ENCODE measurements around the gene EHF. TPM values are rescaled to one million over a fixed set of nuclear protein-coding genes. Genes with fewer than 3 reads are reported as not detected.

The EHF gene
- total and polyA plus RNA-seq, 9 of the 15 experiments (the other 6 are each of a cell fraction or from before 2014, with no cell fraction given): 0.04 to 0.54 (median 0.37) TPM

DNA sequence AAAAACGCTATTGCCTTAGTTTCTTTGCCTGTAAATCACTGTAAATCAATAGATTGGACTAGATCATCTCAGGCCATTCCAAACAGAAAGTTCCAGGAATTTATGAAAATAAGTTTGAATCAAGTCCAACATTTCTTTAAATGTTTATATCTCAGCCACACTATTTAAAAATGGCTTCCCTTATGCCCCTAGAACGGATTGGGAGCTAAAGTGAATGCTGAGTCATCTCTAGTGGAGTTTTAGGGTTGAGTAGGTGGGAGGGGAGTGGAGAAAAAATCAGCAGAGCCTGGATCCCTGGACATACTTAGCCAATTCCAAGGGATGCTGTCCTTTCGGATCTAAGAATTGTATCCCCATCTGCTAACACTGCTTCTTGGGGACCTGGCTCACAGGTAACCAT is 48.6 kb downstream of the EHF start (continued):
- TF ChIP-seq, protein P1, sequence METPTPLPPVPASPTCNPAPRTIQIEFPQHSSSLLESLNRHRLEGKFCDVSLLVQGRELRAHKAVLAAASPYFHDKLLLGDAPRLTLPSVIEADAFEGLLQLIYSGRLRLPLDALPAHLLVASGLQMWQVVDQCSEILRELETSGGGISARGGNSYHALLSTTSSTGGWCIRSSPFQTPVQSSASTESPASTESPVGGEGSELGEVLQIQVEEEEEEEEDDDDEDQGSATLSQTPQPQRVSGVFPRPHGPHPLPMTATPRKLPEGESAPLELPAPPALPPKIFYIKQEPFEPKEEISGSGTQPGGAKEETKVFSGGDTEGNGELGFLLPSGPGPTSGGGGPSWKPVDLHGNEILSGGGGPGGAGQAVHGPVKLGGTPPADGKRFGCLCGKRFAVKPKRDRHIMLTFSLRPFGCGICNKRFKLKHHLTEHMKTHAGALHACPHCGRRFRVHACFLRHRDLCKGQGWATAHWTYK (CRISPR knock-in tag; IDR thresholded peaks at IDR 0.05): no peak
- TF ChIP-seq, protein P2, sequence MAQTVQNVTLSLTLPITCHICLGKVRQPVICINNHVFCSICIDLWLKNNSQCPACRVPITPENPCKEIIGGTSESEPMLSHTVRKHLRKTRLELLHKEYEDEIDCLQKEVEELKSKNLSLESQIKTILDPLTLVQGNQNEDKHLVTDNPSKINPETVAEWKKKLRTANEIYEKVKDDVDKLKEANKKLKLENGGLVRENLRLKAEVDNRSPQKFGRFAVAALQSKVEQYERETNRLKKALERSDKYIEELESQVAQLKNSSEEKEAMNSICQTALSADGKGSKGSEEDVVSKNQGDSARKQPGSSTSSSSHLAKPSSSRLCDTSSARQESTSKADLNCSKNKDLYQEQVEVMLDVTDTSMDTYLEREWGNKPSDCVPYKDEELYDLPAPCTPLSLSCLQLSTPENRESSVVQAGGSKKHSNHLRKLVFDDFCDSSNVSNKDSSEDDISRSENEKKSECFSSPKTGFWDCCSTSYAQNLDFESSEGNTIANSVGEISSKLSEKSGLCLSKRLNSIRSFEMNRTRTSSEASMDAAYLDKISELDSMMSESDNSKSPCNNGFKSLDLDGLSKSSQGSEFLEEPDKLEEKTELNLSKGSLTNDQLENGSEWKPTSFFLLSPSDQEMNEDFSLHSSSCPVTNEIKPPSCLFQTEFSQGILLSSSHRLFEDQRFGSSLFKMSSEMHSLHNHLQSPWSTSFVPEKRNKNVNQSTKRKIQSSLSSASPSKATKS (CRISPR knock-in tag; IDR thresholded peaks at IDR 0.05): no peak
- TF ChIP-seq HNRNPK (IDR thresholded peaks at IDR 0.05; ENCODE audit: low read depth, low read length, poor library complexity, severe bottlenecking) (no peak), TOE1 (IDR thresholded peaks at IDR 0.05; ENCODE audit: borderline replicate concordance) (no peak), TOE1 (CRISPR knock-in tag; IDR thresholded peaks at IDR 0.05; ENCODE audit: borderline replicate concordance, low read depth) (no peak), ZNF134 (CRISPR knock-in tag; conservative IDR thresholded peaks at IDR 0.05) (no peak), DDX20 (tag; IDR thresholded peaks at IDR 0.05; ENCODE audit: low read depth) (peak; percentile 72; the same call in 1 of the 2 replicates), KLF10 (CRISPR knock-in tag; IDR thresholded peaks at IDR 0.05) (no peak), NR4A1 (CRISPR knock-in tag; IDR thresholded peaks at IDR 0.05) (no peak), NR4A1 (tag; IDR thresholded peaks at IDR 0.05) (no peak), XRCC3 (IDR thresholded peaks at IDR 0.05) (no peak), SMARCA5 (IDR thresholded peaks at IDR 0.05) (no peak), ZNF316 (IDR thresholded peaks at IDR 0.05) (peak; percentile 74), HMGN3 (IDR thresholded peaks at IDR 0.05; ENCODE audit: borderline replicate concordance, extremely low read depth, insufficient read length, low read depth, low read length) (no peak), CHD1 (IDR thresholded peaks at IDR 0.05; ENCODE audit: low read length) (no peak), SMAD3 (CRISPR knock-in tag; conservative IDR thresholded peaks at IDR 0.05) (no peak), PTBP1 (IDR thresholded peaks at IDR 0.05; ENCODE audit: low read depth, low read length) (no peak), DMBX1 (CRISPR knock-in tag; IDR thresholded peaks at IDR 0.05; ENCODE audit: borderline replicate concordance) (peak; percentile 79), NFE2 (IDR thresholded peaks at IDR 0.05; ENCODE audit: low read depth) (peak; percentile 72), HIVEP1 (CRISPR knock-in tag; IDR thresholded peaks at IDR 0.05) (no peak), ZEB2 (IDR thresholded peaks at IDR 0.05) (no peak), NCOR1 (IDR thresholded peaks at IDR 0.05) (no peak), PCBP1 (IDR thresholded peaks at IDR 0.05; ENCODE audit: low read depth, low read length, poor library complexity, severe bottlenecking) (no peak), SIN3A (IDR thresholded peaks at IDR 0.05; ENCODE audit: borderline replicate concordance in 2 of 2, control insufficient read depth in 1 of 2, low read depth in 2 of 2, low read length in 2 of 2) (no peak), RBFOX2 (IDR thresholded peaks at IDR 0.05; ENCODE audit: low read depth, low read length) (no peak), RBM34 (IDR thresholded peaks at IDR 0.05; ENCODE audit: borderline replicate concordance, insufficient read depth, low read length) (no peak), SRSF3 (IDR thresholded peaks at IDR 0.05; ENCODE audit: insufficient read depth, low read length) (no peak), C11orf30 (IDR thresholded peaks at IDR 0.05; ENCODE audit: low read depth) (peak; percentile 67), STAT5A (IDR thresholded peaks at IDR 0.05; ENCODE audit: borderline replicate concordance, low read length) (no peak)
- TF ChIP-seq, protein P3, sequence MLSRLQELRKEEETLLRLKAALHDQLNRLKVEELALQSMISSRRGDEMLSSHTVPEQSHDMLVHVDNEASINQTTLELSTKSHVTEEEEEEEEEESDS (CRISPR knock-in tag; IDR thresholded peaks at IDR 0.05): no peak

All from K562 (cell line).